Right forelimb (tissue), 1 donor: ENCODE data around the gene KCNG4.
A peak's percentile ranks its signal among the peaks of the same experiment; 100 is the strongest.

Experiments used
- DNase-seq: peaks from one replicate; pipeline ENCODE4 v3.0.0-alpha.2; 2018

The KCNG4 gene, protein sequence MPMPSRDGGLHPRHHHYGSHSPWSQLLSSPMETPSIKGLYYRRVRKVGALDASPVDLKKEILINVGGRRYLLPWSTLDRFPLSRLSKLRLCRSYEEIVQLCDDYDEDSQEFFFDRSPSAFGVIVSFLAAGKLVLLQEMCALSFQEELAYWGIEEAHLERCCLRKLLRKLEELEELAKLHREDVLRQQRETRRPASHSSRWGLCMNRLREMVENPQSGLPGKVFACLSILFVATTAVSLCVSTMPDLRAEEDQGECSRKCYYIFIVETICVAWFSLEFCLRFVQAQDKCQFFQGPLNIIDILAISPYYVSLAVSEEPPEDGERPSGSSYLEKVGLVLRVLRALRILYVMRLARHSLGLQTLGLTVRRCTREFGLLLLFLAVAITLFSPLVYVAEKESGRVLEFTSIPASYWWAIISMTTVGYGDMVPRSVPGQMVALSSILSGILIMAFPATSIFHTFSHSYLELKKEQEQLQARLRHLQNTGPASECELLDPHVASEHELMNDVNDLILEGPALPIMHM

DNA sequence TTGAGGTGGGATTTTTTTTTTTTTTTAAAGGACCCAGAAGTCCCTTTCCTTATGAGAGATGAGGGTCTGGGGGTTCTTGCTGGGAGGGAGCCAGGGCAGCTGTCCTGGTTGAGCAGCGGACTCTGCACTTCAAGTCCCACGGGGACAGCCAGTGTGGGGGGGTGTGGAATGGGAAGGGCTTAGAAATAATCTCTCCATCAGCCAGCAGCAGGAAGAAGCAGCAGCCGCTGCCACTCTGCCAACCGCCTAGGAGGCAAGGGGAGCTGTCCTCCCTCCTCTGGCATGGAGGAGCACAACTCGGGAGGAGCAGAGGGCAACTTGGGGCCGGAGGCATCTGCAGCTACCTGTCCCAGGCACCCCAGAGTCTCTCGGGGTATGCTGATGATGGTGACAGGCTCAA is at the start of gene KCNG4:
Gene KCNG4, minus strand, starts transcription at position 104 of the 400 bp plus-strand sequence. CDS start 2,527 bp downstream, outside the sequence.
- peak; percentile 55 for DNase-seq

DNA sequence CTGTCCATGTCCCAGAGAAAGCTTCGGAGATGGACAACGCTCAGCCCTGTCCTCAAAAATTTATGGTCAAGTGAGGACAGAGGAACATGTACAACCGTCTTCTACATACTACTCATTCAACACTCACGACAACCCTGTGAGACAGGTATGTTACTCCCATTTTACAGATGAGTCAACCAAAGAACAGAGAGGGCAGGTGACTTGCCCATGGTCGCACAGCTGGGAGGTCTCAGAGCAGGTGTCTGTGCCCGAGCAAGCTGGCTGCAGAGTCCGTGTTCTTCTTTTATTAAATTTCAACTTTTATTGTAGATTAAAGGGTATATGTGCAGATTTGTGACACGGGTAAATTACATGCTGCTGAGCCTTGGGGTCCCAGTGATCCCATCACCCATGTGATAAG is 49.1 kb upstream of the KCNG4 start:
- DNase-seq: no peak

DNA sequence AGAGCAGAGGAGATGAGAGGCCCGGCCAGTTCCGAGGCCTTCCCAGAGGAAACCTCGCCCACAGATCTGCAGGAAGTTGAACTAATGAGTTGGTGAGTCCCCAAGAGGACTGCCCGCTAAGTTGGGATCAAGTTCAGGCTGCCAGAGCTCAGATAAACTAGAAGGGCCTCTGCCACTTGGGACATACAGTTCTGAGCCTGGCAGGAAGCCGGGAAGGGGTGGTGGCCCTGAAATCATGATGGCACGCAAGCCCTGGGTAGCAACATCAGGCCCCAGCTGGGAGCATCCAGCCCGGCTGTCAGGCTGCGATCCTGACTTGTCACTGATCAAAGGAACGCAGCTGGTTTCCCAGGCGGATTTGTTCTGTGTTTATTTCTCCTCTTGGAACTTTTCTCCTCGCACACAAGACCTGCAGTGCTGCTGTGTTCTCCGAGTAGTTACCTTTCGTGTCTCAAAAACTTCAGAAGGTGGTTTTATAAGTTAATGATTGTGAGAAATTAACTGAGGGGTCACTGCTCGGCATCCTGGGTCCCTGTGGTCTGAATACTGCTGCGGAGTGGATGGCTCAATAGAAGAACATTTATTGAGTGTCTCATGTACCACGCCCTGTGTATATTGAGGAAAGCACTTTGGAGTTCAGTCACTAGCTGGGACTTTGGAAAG is 46.9 kb upstream of the KCNG4 start:
- no peak for DNase-seq

DNA sequence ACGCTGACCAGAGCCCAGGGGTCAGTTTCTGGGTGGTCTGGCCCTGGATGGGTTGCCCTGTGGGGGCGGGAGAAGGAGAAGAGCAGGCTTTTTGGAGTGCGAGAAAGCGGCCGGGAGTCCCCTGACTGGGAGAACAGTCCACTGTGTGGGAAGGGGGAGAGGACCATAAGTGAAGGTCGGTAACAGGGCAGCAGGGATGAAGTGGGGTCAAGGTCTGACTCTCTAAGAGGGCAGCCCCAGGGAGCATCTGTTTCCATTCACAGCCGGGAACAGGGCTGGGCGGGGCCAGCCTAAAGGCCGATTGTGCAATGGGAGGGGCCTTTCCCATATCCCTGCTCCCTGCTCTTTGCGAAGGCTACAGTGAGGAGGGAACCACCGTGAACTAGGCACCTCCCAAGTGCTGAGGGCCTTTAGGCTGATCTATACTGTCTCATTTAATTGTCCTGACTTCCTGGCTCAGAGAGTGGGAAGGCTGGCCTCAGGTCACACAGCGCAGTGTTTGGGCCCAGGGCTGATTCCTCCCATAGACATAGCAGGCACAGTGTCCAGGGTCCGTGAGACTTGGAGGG is 44.4 kb upstream of the KCNG4 start:
- no peak for DNase-seq

DNA sequence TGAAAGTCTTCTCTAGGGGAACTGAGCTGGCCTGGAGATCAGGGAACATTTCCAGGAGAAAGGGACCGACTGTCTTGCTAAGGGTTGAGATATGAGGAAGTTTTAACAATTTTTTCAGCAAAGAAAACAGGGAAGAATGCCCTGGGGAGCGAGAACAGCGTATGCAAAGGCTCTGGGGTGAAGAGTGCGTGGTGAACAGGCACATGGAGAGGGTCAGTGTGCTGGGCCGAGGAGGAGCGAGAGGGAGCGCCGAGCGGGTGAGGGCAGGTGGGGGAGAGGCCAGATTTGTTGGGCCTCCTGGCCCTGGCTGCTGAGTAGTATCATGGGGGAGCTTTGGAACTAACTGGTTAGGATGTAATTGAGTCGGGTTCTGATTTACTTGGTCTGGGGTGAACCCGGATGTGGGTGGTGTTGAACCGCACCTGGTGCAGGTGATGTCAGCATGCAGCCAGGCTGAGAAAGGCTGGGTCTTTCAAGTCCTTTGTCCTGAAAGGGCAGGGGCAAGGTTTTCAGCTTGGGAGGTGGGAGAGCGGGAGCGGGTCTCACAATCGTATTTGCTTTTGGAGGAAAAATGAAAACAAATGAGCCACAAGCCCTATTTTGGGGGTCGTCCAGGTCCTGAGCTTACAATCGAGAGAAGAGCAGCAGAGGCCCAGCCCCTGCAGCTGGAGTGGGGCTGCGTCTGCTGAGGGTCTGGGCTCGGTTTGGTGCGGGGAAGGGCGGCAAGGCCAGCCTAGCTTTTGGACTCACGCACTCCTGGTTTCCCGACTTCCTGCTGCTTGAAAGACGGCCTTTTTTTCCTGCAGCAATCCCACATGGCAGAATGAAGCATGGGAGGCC is 43.7 kb upstream of the KCNG4 start:
- DNase-seq: no peak

DNA sequence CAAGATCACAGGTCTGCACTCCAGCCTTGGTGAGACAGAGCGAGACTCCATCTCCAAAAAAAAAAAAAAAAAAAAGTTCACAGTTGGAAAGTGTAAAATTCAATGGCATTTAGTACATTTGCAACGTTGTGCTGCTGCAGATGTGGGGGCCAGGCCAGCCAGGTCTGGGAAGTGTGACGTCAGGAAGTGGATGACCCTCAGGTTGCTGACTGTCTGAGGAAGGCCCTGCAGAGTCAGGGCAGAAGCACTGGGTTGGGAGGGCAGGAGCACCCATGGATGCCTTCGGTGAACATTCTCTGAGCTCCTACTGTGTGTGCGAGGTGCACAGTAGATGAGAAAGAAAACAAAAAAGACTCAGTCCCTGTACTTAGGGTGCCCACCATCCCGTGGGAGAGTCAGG is 42.7 kb upstream of the KCNG4 start:
- no peak for DNase-seq

DNA sequence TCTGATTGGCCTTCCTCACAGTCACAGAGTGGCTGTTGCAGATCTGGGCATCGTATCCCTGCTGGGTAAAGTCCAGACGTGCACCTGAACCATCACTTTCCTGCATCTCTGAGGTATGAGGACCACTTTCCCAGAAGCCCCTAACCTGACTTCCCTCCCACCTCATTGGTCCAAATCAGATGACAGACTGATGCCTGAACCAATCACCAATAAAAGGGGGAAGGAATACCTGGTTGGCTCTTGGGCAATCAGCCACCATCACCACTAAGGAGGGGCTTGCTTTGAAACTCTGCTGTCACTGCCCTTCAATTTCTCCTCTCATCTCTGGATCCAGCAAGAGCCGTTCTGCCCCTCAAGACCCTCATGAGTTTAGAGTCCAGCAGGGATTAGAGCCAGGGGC is 41.3 kb upstream of the KCNG4 start:
- DNase-seq: no peak

DNA sequence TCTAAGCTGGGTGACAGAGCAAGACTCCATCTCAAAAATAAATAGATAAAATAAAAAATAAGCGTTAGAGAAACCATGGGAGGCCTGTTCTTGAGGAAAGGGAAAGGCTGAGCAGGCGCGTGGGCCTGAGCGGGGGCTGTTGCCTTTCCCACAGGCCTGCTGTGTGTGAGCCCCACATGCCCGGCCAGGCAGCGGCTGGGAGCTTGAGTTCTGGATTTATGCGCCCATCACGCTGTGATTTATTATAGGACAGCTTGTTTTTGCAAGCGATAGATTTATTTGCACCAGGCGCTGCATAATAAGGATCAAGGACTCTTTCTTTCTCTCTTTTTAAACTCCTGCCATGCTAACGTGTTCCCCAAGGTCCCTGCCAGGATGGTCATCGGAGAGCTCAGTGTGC is 40.1 kb upstream of the KCNG4 start:
- no peak for DNase-seq

DNA sequence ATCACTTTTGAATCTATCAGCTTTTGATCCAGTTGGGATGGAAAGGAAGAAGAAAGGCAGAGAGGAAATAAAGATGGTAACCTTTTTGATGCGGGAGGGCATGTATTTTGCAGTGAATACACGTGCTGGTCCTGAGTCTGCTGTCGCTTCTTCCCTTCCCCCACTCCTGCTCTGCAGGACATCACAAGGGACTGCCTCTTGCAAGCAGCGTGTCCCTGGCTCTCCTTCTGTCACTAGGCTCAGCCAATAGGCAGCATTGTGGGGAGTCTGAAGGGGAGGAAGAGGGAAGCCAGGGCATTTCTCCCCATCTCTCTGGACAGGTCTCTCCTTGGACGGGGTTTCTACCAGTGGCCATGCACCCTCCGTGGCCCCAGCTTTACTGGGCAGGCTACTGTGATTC is 39.2 kb upstream of the KCNG4 start:
- no peak for DNase-seq

DNA sequence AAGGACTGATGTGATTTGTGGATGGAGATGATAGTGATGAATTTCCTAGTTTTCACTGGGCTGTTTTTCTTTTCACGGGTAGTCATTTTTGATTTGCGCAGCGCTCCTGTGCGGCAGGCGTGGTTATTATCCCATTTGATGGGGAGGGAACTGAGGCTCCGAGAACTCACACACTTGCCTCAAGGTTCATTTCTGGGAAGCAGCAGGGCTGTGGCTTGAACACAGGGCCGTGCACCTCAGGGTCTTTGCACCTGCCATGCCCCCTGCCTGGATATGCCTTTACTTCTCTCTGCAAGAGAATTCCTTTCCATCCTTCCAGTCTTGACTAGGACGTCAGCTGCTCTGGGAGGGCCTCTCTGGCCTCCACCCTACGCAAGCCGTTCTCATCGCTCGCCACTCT is 38.5 kb upstream of the KCNG4 start:
- no peak for DNase-seq

DNA sequence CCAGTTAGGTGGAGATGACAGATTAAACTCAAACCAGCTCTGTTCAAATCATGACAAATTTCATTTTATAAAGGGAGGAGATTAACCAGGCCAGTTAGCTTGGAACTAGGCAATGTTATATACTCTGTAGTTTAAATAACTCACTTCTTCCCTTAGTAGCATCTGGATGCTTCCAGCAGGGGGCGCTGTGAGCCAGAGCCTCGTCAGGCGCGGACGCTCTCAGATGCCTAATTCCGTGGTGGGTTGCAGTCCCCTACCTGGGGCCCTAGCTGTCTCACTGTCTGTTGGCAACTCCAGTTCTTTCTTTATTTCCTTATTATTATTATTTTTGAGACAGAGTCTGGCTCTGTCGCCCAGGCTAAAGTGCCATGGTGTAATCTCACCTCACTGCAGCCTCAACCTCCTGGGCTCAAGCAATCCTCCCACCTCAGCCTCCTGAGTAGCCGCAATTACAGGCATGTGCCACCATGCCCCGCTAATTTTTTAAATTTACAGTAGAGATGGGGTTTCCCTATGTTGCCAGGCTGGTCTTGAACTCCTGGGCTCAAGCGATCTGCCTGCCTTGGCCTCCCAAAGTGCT is 37.5 kb upstream of the KCNG4 start:
- peak; percentile 78 for DNase-seq

DNA sequence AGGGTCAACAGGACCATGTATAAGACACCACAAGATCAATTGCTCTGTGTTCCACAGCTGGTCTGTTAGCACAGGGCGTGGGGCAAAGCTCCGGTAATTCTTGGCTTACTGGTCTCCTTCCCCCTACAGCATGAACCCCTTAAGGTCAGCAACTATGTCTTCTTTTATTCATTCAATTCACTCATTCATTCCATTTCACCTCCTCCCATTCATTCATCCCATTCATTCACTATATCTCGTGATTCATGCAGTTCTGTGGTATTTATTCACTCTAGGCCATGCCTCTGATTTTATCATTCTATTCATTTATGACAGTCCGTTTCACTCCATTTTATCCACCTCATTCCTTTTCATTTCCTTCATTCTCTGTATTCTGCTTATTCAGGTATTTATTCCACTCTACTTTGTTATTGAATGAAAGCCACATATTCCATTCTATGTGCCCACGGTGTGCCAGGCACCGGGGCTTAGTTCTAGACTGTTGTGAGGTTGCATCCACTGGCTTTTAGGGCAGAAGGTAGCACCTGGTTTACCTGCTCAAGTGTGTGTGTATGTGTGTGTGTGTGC is 35.9 kb upstream of the KCNG4 start:
- no peak for DNase-seq

DNA sequence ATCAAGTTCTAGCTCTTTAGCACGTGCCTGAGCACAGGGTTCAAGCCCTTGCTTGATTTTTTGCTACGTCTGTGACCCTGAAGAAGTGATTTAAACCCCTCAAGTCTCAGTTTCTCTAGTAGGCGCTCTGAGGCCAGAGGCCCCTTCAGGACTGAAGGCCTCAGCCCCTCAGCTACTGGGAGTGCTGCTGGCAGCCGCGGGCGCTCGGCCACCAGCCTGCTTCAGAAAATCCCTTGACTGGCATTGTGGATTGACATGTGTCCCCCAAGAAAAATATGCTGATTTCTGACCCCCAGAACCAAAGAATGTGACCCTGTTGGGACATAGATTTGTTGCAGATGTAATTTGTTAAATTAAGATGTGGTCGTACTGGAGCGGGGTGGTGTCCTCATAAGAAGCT is 34.7 kb upstream of the KCNG4 start:
- DNase-seq: no peak

DNA sequence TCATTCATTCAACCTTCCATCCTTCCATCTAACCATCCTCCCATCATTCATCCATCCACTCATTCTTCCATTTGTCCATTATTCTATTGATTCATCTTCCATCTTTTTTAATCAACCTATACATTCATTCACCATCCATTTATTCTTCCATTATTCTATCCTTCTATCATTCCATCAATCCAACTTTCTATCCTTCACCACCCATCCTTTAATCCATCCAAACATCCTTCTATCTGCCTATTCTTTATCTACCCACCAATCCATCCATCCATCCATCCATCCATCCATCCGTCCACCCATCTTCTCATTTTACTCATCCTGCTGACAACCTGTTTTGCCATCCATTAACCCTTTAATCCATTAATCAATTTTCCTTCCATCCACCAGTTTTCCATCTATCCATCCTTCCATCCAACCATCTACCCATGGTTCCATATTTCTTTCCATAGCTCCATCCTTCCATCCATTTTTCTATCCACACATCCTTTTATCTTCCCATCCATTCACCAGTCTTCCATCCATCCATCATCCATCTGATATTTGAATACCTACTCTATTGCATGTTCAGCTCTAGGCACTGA is 33.0 kb upstream of the KCNG4 start:
- DNase-seq: no peak

DNA sequence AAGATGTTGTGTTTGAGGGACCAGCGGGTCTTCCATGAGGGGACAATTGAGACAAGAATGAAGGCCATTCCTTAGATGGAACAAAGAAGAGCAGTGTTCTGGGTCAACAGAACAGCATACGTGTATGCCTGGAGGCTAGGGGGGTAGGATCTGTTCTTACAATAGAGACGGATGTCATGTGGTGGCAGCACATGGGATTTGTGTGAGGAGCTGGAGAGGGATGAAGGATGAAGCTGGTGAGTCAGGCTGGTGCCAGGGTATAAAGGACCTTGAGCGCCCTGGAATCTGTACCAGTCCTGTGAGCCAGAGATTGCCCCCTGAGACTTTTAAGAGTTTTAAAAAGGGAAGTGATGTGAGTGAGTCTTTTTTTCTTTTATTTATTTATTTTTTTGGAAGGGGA is 32.1 kb upstream of the KCNG4 start:
- DNase-seq: no peak

DNA sequence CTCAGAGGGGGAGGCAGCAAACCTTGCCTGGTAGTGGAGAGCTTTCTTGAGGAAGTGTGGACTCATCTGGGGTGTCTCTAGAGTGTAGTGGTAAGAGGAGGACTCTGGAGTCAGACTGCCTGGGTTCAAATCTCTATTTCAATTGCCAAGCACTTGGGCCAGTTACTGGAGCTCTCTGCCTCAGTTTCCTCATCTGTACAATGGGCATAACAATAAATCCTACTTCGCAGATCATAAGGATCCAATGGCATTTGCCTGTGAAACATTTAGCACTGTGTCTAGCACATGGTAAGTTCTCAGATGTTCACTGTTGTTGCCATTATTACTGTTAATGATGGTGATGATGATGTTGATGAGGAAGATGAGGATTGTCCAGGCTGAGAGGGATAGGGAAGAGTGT is 31.2 kb upstream of the KCNG4 start:
- no peak for DNase-seq

DNA sequence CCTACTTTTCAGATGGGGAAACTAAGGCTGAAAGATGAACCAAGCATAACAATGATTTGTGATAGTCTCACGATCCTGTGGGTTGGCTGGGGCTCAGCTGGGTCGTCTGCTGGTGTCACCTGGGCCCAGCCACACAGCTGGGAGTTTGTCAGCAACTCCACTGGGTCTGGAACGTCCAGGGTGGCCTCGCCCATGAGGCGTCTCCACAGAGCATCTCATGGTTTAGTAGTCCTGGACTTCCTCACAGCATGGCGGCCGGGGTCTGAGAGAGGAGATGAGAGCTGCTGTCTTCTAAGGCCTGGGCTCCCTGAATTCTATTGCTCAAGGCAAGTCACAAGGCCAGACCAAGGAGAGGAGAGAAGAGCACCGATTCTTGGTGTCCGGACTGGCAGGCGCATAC is 30.7 kb upstream of the KCNG4 start:
- DNase-seq: no peak

DNA sequence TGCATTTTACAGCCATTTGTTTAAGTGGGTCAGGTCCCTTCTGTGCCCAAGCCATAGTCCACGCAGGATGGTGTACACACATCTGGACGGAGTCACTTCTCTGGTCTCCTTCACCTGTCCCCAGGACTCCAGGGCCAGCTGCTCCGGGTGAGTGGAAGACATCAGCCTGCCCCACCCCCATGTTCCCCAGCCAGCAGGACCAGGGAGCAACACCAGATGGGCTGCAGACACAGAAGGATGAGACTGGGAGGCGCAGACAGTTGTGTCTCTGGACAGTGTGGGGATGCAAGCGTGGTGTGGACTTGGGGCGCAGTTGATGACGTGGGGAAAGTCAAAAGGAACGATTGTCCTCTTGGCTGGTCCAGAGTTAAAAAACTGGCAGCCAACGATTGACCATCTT is 30.3 kb upstream of the KCNG4 start:
- no peak for DNase-seq

DNA sequence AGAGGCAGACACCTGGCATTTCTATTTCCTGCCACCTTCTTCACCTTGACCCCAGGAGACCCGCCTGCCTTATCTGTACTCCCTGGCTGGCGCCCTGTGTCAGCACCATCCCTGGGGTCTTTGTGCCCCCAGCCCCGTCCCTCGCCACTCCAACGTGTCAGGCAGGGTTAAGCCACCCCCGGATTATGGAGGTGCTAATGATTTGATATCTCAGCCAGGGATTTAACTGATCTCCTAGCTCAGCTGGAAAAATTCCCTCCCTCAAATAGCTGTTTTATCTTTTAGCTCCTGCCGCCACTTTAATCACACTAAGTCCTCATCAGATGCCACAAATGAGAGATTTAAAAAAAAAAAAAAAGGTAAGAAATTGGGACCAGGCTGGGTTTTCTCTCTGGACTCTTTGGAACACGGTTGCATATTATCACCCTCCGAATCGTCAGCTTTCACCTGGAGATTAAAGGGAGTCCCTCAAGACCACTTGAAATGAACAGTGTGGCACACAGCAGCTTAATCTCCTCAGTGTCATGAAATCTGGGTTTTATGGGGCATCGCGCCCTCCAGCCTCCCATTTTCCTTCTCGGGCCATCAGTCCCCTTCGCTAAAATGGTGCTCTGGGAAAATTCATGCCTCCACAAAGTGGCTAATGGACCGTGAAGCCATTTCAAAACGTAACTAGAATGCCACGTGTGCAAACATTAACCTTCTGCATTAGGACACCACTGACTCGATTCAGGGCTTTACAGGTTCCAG is 28.7 kb upstream of the KCNG4 start:
- no peak for DNase-seq

DNA sequence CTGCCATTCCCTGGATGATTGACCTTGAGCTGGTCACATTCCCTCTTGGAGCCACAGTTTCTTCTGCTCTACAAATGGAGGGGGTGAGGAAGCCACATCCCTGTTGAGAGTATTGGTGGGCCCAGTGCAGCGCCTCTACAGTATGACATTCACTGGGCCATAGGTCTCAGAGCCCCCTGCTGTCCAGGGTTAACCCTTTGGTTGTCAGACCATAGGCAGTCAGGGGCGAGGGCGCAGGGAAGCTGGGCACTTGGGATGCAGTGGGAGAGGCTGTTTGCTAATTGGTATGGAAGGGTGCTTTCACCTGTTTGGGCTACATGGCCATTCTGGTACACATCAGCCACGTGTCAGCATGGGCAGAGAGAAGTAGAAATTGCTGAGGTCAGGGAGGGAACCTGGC is 27.6 kb upstream of the KCNG4 start:
- no peak for DNase-seq

DNA sequence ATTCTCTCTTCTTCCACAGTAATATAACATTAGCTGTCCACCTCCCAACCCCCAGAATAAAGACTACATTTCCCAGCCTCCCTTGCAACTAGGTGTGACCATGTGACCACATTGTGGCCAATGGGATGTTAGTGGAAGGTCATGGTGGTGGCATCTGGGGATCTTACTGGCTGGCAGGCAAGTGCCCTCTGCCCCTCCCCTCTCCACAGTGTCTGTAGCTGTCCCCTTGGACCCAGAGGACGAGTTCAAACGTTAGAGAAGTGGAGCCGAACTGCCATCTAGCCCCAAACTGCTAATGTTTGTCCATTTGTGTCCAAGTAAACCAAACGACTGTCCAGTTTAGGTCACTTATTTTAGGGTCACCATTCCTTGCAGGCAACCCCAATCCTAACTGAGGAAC is 26.6 kb upstream of the KCNG4 start:
- DNase-seq: no peak
